ENCODE data around the gene TP53I11.

Gene TP53I11

GRCh38 chr11:44917741-44918140 is 32.9 kb downstream of the TP53I11 start:
- Histone ChIP-seq H2BK120ac (ENCODE audit: low read depth, low read length) (no peak overlapping the region), H3K4me3 (ENCODE audit: low read length in 2 of 2) (no peak overlapping the region), H3K9me3 (replicated peaks in 1 of 2; ENCODE audit: control insufficient read depth in 2 of 2, insufficient read depth in 1 of 2, low read depth in 1 of 2, low read length in 2 of 2) (no peaks in the 10 kb centered on the region), H3K36me3 (replicated peaks in 1 of 2; ENCODE audit: control insufficient read depth in 2 of 2, insufficient read depth in 2 of 2, low read length in 2 of 2) (peaks cover 34 to 75% of the 10 kb centered on the region in 2 donors), H2BK5ac (ENCODE audit: low read length) (no peak overlapping the region), H3K79me1 (ENCODE audit: low read depth, low read length) (no peaks in the 10 kb centered on the region), H4K8ac (ENCODE audit: low read depth, low read length) (no peak overlapping the region), H3K4ac (ENCODE audit: low read length) (no peak overlapping the region), H3K27me3 (ENCODE audit: control insufficient read depth in 3 of 3, insufficient read depth in 3 of 3, low read depth in 1 of 3, low read length in 3 of 3) (no peaks in the 10 kb centered on the region), H2BK15ac (ENCODE audit: low read length) (no peak overlapping the region), H2AK5ac (ENCODE audit: low read depth, low read length) (no peak overlapping the region), H3K18ac (ENCODE audit: low read length) (no peak overlapping the region), H3K4me1 (ENCODE audit: control insufficient read depth in 2 of 2, insufficient read depth in 1 of 2, low read depth in 1 of 2, low read length in 2 of 2) (peaks cover 0 to 15% of the 10 kb centered on the region in 2 donors), H2AFZ (ENCODE audit: low read length) (no peak overlapping the region), H3K27ac (replicated peaks; ENCODE audit: low read length) (no peak overlapping the region), H3K4me2 (ENCODE audit: insufficient read depth, low read length, poor library complexity, severe bottlenecking) (no peak overlapping the region), H2BK12ac (ENCODE audit: low read length) (no peak overlapping the region), H4K91ac (ENCODE audit: low read depth, low read length, poor library complexity) (no peak overlapping the region), H3K14ac (ENCODE audit: low read length) (no peak overlapping the region), H3K23ac (ENCODE audit: low read depth, low read length, poor library complexity) (no peak overlapping the region), H3K9ac (ENCODE audit: low read depth, low read length, poor library complexity) (peak overlapping the region; percentile 60)
- no CpG with 5 or more reads among the region's 4 CpGs for WGBS, 2 donors (ENCODE audit: extremely low coverage in 2 of 2, insufficient read length in 2 of 2, insufficient replicate concordance in 1 of 2)
- DNase-seq (ENCODE audit: low spot score), result no peak

- Histone ChIP-seq H3K14ac (ENCODE audit: low read length) (no peak overlapping the region), H4K91ac (ENCODE audit: low read depth, low read length, poor library complexity) (no peak overlapping the region), H3K36me3 (replicated peaks in 1 of 2; ENCODE audit: control insufficient read depth in 2 of 2, insufficient read depth in 2 of 2, low read length in 2 of 2) (peaks cover 38 to 81% of the 10 kb centered on the region in 2 donors), H3K4me2 (ENCODE audit: insufficient read depth, low read length, poor library complexity, severe bottlenecking) (no peak overlapping the region), H2BK15ac (ENCODE audit: low read length) (no peak overlapping the region), H2AFZ (ENCODE audit: low read length) (no peak overlapping the region), H3K4ac (ENCODE audit: low read length) (no peak overlapping the region), H3K4me3 (ENCODE audit: low read length in 2 of 2) (no peak overlapping the region), H2BK120ac (ENCODE audit: low read depth, low read length) (no peak overlapping the region), H3K4me1 (ENCODE audit: control insufficient read depth in 2 of 2, insufficient read depth in 1 of 2, low read depth in 1 of 2, low read length in 2 of 2) (peaks cover 3 to 19% of the 10 kb centered on the region in 2 donors), H3K79me1 (ENCODE audit: low read depth, low read length) (no peaks in the 10 kb centered on the region), H3K23ac (ENCODE audit: low read depth, low read length, poor library complexity) (no peak overlapping the region), H2BK12ac (ENCODE audit: low read length) (no peak overlapping the region), H3K9me3 (replicated peaks in 1 of 2; ENCODE audit: control insufficient read depth in 2 of 2, insufficient read depth in 1 of 2, low read depth in 1 of 2, low read length in 2 of 2) (no peaks in the 10 kb centered on the region), H3K9ac (ENCODE audit: low read depth, low read length, poor library complexity) (no peak overlapping the region), H3K27me3 (ENCODE audit: control insufficient read depth in 3 of 3, insufficient read depth in 3 of 3, low read depth in 1 of 3, low read length in 3 of 3) (no peaks in the 10 kb centered on the region), H3K18ac (ENCODE audit: low read length) (no peak overlapping the region), H2AK5ac (ENCODE audit: low read depth, low read length) (peak overlapping the region; percentile 12), H3K27ac (replicated peaks; ENCODE audit: low read length) (no peak overlapping the region), H2BK5ac (ENCODE audit: low read length) (no peak overlapping the region), H4K8ac (ENCODE audit: low read depth, low read length) (no peak overlapping the region)
- no CpG with 5 or more reads among the region's 10 CpGs for WGBS, 2 donors (ENCODE audit: extremely low coverage in 2 of 2, insufficient read length in 2 of 2, insufficient replicate concordance in 1 of 2)
- no peak for DNase-seq (ENCODE audit: low spot score)
Measured at GRCh38 chr11:44916801-44917385, 33.8 kb downstream of the TP53I11 start.

GRCh38 chr11:44916331-44916730 is 34.4 kb downstream of the TP53I11 start:
- H2BK120ac ChIP-seq (ENCODE audit: low read depth, low read length), result no peak overlapping the region
- H4K91ac ChIP-seq (ENCODE audit: low read depth, low read length, poor library complexity), result no peak overlapping the region
- H3K27me3 ChIP-seq (ENCODE audit: control insufficient read depth in 3 of 3, insufficient read depth in 3 of 3, low read depth in 1 of 3, low read length in 3 of 3), result no peaks in the 10 kb centered on the region

GRCh38 chr11:44915621-44916020 is 35.1 kb downstream of the TP53I11 start:
- no CpG with 5 or more reads among the region's 10 CpGs for WGBS, 2 donors (ENCODE audit: extremely low coverage in 2 of 2, insufficient read length in 2 of 2, insufficient replicate concordance in 1 of 2)
- no peak overlapping the region for H2AFZ ChIP-seq (ENCODE audit: low read length)
- H3K36me3 ChIP-seq (replicated peaks in 1 of 2; ENCODE audit: control insufficient read depth in 2 of 2, insufficient read depth in 2 of 2, low read length in 2 of 2), result peaks cover 31 to 70% of the 10 kb centered on the region in 2 donors
- H2BK120ac ChIP-seq (ENCODE audit: low read depth, low read length), result no peak overlapping the region
- no peak overlapping the region for H2BK5ac ChIP-seq (ENCODE audit: low read length)
- H3K18ac ChIP-seq (ENCODE audit: low read length), result no peak overlapping the region
- no peak overlapping the region for H3K4ac ChIP-seq (ENCODE audit: low read length)
- no peak overlapping the region for H2BK12ac ChIP-seq (ENCODE audit: low read length)
- no peaks in the 10 kb centered on the region for H3K9me3 ChIP-seq (replicated peaks in 1 of 2; ENCODE audit: control insufficient read depth in 2 of 2, insufficient read depth in 1 of 2, low read depth in 1 of 2, low read length in 2 of 2)
- peaks cover 8 to 22% of the 10 kb centered on the region in 2 donors for H3K4me1 ChIP-seq (ENCODE audit: control insufficient read depth in 2 of 2, insufficient read depth in 1 of 2, low read depth in 1 of 2, low read length in 2 of 2)
- H2BK15ac ChIP-seq (ENCODE audit: low read length), result no peak overlapping the region
- no peak overlapping the region for H2AK5ac ChIP-seq (ENCODE audit: low read depth, low read length)
- no peak overlapping the region for H3K4me2 ChIP-seq (ENCODE audit: insufficient read depth, low read length, poor library complexity, severe bottlenecking)
- no peak overlapping the region for H3K9ac ChIP-seq (ENCODE audit: low read depth, low read length, poor library complexity)
- H4K91ac ChIP-seq (ENCODE audit: low read depth, low read length, poor library complexity), result no peak overlapping the region
- no peak overlapping the region for H3K14ac ChIP-seq (ENCODE audit: low read length)
- H3K79me1 ChIP-seq (ENCODE audit: low read depth, low read length), result no peaks in the 10 kb centered on the region
- no peak overlapping the region for H3K4me3 ChIP-seq (ENCODE audit: low read length in 2 of 2)
- no peak overlapping the region for H3K23ac ChIP-seq (ENCODE audit: low read depth, low read length, poor library complexity)
- H3K27me3 ChIP-seq (ENCODE audit: control insufficient read depth in 3 of 3, insufficient read depth in 3 of 3, low read depth in 1 of 3, low read length in 3 of 3), result no peaks in the 10 kb centered on the region
- H3K27ac ChIP-seq (replicated peaks; ENCODE audit: low read length), result no peak overlapping the region
- H4K8ac ChIP-seq (ENCODE audit: low read depth, low read length), result no peak overlapping the region
- no peak for DNase-seq (ENCODE audit: low spot score)

More at GRCh38 chr11:44916331-44916730, 34.4 kb downstream of the TP53I11 start:
- no peak overlapping the region for H3K9ac ChIP-seq (ENCODE audit: low read depth, low read length, poor library complexity)
- no peak overlapping the region for H3K27ac ChIP-seq (replicated peaks; ENCODE audit: low read length)
- H3K4me1 ChIP-seq (ENCODE audit: control insufficient read depth in 2 of 2, insufficient read depth in 1 of 2, low read depth in 1 of 2, low read length in 2 of 2), result peaks cover 8 to 22% of the 10 kb centered on the region in 2 donors
- H2BK15ac ChIP-seq (ENCODE audit: low read length), result no peak overlapping the region
- no peak overlapping the region for H2BK12ac ChIP-seq (ENCODE audit: low read length)
- no peaks in the 10 kb centered on the region for H3K79me1 ChIP-seq (ENCODE audit: low read depth, low read length)
- DNase-seq (ENCODE audit: low spot score), result no peak
- no peak overlapping the region for H3K18ac ChIP-seq (ENCODE audit: low read length)
- H3K9me3 ChIP-seq (replicated peaks in 1 of 2; ENCODE audit: control insufficient read depth in 2 of 2, insufficient read depth in 1 of 2, low read depth in 1 of 2, low read length in 2 of 2), result no peaks in the 10 kb centered on the region
- H4K8ac ChIP-seq (ENCODE audit: low read depth, low read length), result no peak overlapping the region
- WGBS, 2 donors (ENCODE audit: extremely low coverage in 2 of 2, insufficient read length in 2 of 2, insufficient replicate concordance in 1 of 2), result no CpG with 5 or more reads among the region's 8 CpGs
- H3K4me2 ChIP-seq (ENCODE audit: insufficient read depth, low read length, poor library complexity, severe bottlenecking), result no peak overlapping the region
- no peak overlapping the region for H3K23ac ChIP-seq (ENCODE audit: low read depth, low read length, poor library complexity)
- H3K36me3 ChIP-seq (replicated peaks in 1 of 2; ENCODE audit: control insufficient read depth in 2 of 2, insufficient read depth in 2 of 2, low read length in 2 of 2), result peaks cover 34 to 75% of the 10 kb centered on the region in 2 donors
- no peak overlapping the region for H2AK5ac ChIP-seq (ENCODE audit: low read depth, low read length)
- no peak overlapping the region for H2AFZ ChIP-seq (ENCODE audit: low read length)
- no peak overlapping the region for H2BK5ac ChIP-seq (ENCODE audit: low read length)
- no peak overlapping the region for H3K14ac ChIP-seq (ENCODE audit: low read length)
- H3K4ac ChIP-seq (ENCODE audit: low read length), result no peak overlapping the region
- H3K4me3 ChIP-seq (ENCODE audit: low read length in 2 of 2), result no peak overlapping the region
